D721Med (cell line): ENCODE data around the gene COX4I1.

Source experiments
- DNase-seq: peaks from one replicate; pipeline ENCODE4 v3.0.0; 2011; ENCODE audit warnings: low spot score; ENCODE audit not compliant: insufficient read length
- FAIRE-seq: peaks from 2 replicates; lab custom pipeline; 2011; peaks lifted over from hg19 to GRCh38; lab: Jason Lieb, UNC
- TF ChIP-seq, protein P1 (sequence below): IDR thresholded peaks from 2 replicates; pipeline ENCODE4 v1.5.1; 2012; ENCODE audit warnings: mild to moderate bottlenecking, control low read depth; ENCODE audit not compliant: insufficient read depth; ENCODE audit errors: missing control alignments

Gene COX4I1

DNA sequence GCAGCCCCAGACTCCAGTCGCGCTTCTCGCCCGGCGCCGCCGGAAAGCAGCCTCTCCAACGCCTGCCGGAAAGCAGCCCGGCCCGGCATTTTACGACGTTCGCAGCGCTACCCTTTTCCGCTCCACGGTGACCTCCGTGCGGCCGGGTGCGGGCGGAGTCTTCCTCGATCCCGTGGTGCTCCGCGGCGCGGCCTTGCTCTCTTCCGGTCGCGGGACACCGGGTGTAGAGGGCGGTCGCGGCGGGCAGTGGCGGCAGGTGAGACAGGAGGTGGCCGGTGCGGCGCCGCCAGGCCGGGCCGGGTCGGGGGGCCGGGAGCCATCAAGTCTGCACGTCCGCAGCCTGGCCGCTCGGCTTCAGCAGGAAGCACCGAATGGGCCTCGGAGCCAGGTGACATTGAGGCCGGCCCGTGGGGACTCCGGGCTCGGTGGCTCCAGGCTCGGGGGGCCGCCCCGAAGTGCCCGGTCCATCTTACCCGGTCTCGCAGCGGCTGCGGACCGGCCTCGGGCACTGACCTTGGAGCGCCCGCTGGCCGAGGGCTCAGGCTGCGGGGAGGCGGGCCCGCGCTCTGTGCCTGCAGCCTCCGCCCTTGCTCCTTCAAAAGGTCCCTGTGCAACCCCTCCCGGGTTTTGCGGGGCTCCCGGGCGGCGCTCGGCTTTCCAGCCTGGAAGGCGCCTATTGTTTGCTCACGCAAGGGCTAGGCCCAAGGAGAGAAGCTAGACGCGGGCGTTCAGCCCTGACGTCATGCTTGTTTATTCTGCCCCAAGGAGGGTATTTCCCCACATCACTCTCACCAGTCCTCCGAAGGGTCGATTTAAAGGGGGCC, at the start of gene COX4I1, which contains the start of gene EMC8:
TSS of gene COX4I1 (plus strand) at position 199 of the 824 bp plus-strand sequence. CDS start 1,511 bp downstream, outside the sequence.
TSS of gene EMC8 (minus strand) at position 48 of the 824 bp plus-strand sequence. CDS start 249 bp downstream, outside the sequence.
- FAIRE-seq (no peak), DNase-seq (peak; percentile 57)
- TF ChIP-seq, protein P1, sequence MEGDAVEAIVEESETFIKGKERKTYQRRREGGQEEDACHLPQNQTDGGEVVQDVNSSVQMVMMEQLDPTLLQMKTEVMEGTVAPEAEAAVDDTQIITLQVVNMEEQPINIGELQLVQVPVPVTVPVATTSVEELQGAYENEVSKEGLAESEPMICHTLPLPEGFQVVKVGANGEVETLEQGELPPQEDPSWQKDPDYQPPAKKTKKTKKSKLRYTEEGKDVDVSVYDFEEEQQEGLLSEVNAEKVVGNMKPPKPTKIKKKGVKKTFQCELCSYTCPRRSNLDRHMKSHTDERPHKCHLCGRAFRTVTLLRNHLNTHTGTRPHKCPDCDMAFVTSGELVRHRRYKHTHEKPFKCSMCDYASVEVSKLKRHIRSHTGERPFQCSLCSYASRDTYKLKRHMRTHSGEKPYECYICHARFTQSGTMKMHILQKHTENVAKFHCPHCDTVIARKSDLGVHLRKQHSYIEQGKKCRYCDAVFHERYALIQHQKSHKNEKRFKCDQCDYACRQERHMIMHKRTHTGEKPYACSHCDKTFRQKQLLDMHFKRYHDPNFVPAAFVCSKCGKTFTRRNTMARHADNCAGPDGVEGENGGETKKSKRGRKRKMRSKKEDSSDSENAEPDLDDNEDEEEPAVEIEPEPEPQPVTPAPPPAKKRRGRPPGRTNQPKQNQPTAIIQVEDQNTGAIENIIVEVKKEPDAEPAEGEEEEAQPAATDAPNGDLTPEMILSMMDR = no peak

DNA sequence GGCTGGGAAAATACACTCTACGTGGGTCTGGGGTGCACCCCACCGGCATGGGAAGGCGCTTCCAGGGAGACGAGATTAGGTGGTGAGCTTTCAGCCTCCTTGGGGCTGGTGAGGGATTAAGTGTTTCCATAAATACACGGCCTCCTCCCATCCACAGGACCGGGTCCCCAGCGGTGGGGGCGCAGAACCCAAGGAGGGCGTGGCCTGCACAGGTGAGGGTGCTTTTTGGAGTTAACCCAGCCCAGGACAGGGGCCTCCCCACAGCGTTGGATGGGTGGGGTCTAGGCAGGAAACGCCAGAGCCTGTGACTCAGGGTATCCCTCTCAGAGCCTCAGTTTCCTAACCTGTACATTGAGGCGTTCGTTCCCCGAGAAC, 49.7 kb upstream of the COX4I1 start:
- no peak for DNase-seq
- TF ChIP-seq, protein P1 = no peak
- no peak for FAIRE-seq

DNA sequence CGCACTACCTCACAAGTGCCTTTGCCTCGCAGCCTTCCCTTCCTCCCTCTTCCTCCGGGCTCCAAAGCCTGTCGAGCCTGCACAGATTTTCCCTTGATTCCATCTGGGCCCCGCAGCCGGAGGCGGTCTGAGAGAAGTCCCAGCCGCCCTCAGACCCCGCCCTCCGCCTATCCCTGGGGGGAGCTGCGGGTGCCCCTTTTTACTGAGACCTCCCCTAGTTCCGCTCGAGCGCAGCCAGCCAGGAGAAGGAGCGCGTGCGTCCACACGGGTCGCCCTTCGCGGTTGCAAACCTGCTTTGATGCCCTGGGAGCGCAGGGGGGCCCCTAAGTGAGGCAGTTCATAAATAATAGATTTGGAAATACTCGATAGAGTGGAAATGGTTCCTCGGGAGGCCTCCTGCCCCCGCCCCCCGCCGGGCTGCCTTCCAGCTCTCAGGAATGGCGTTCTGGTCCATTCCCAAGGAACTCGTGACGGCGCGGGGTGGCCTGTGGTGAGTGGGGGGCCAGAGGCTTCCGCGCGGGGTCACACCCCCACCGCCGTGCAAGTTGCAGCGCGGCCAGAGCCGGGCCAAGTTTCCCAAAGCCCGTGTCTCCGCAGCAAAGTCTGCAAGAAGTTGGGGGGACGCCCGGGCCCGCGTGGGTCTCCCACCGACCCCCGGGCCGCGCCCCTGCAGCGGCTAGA, 49.2 kb upstream of the COX4I1 start:
- FAIRE-seq (no peak), DNase-seq (no peak)
- TF ChIP-seq, protein P1 = no peak

DNA sequence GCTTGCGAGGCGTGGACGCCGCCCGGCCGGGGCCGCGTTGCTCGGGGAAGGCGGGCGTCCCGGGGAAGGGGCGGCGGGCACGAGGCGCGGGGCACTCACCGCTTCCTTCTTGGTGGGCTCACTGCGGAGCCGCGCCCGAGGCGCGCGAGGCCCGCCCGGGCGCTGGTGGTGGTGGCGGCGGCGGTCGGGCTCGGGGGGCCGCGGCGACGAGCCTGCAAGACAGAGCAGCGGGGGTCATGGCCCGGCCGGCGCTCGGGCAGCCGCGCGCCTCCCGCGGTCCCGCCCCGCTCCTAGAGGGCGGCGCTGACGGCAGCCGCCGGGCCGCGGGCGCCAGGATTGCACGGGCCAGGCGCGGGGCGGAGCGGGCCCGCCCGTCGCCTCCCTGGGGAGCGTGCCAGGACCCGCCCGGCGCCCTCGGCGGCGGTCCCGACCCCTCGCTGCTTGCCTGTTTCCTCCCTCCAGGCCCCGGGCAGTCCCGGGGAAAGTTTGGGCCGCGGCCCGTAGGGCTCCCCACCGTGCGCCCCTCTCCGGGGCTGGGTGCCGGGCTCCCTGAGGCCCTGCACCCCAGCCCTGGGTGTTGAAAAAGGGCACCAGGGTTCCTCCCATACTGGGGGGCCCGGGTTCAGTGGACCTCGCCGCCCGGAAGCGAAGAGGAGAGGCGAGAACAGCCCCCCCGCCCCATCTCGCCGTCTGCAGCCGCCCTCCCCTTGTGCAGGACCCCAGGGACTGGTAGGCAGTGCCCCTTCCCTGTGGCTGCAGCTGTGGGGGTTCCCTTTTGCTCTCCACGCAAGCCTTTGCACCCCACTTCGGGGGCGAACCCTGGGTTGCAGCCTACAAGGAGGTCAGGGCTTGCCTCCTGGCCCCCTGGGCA, 48.4 kb upstream of the COX4I1 start, which contains the start of gene C16orf74:
TSS of gene C16orf74 (minus strand) at position 270 of the 871 bp plus-strand sequence. CDS start 15,879 bp downstream, outside the sequence.
- FAIRE-seq = no peak
- DNase-seq = no peak
- TF ChIP-seq, protein P1 = no peak

DNA sequence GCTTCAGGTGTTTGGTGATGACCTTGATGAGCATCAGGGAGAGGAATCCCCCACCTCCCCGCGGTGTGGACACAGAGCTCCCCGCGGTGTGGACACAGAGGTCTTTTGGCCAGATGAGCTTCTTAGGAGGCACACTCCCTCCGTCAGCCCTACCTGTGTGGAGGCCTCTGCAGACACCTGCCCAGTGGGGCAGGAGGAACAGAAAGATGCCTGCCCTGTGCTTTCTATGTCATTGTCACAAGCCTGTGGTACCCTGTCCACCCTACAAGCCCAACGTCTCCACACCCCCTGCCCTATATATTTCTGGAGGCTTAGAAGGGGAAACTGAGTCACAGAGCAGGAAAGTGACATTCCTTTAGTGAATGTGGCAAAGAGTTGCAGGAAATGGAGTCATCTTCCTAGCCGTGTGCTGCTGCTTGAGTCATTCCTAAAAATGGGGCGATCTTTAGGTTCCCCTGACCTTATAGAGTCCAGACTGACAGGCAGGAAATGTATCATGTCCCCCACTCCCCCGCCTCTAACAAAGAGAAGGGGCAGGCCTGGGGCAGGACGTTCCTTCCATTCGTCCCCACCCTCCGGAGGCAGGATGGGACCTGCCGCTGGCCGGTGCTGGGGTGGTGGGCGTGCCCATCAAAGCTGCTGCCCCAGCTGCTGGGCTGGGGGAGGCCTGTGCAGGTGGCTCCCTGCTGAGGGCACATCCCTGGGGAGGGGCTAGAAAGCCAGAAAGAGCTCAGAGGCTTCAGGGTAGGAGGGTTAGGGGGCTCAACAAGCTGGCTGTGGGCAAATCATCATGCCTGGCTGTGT, 47.6 kb upstream of the COX4I1 start:
- no peak for DNase-seq
- no peak for FAIRE-seq
- TF ChIP-seq, protein P1 = no peak
